Fibroblast of villous mesenchyme (primary cell): ENCODE measurements around the gene CYSRT1. TPM values are rescaled to one million over a fixed set of nuclear protein-coding genes. Genes with fewer than 3 reads are reported as not detected.
"Not testable (repeated sequence)": the region's sequence is repeated elsewhere in the genome, so short reads cannot be mapped to it uniquely, and the experiment has no call there.

ENCODE experiments used
- DNase-seq: peaks from one replicate; pipeline ENCODE4 v3.0.0-alpha.2; 2010; ENCODE audit warnings: low read depth
- H3K4me3 ChIP-seq: 2 replicates; pipeline ENCODE4 v1.5.1; 2011; ENCODE audit warnings: low read depth, mild to moderate bottlenecking, low read length
- CTCF ChIP-seq: IDR thresholded peaks from 2 replicates; pipeline ENCODE4 v1.5.1; 2012; ENCODE audit warnings: low read depth, mild to moderate bottlenecking, low read length; ENCODE audit not compliant: insufficient read depth
- total RNA-seq: library from RNA; depleted of rRNA; stranded (reverse); fragments of >200 nt; gene quantifications from 2 replicates; pipeline ENCODE4 v1.2.3, GENCODE V29; 2012

Gene CYSRT1
- total RNA-seq, 1 donor: under 0.01 TPM

- no peak overlapping the region for H3K4me3 ChIP-seq
- DNase-seq: no peak
- TF ChIP-seq CTCF: no peak
Observed at GRCh38 chr9:137234758-137235423, 9.9 kb downstream of the CYSRT1 start.

- no peak for DNase-seq
- H3K4me3 ChIP-seq: no peak overlapping the region
- TF ChIP-seq CTCF: no peak
Observed at GRCh38 chr9:137235424-137236237, 10.7 kb downstream of the CYSRT1 start.

- H3K4me3 ChIP-seq: no peak overlapping the region
- TF ChIP-seq CTCF: peak; percentile 98
- peak; percentile 72 for DNase-seq
Observed at GRCh38 chr9:137236238-137236935, 11.4 kb downstream of the CYSRT1 start.

- no peak overlapping the region for H3K4me3 ChIP-seq
- no peak for TF ChIP-seq CTCF
- no peak for DNase-seq
Observed at GRCh38 chr9:137236936-137237421, 12.0 kb downstream of the CYSRT1 start.

GRCh38 chr9:137237759-137238726 lies 13.1 kb downstream of the CYSRT1 start:
- DNase-seq: no peak
- TF ChIP-seq CTCF: no peak
- H3K4me3 ChIP-seq: no peak overlapping the region

GRCh38 chr9:137239541-137240200 lies 14.7 kb downstream of the CYSRT1 start:
- H3K4me3 ChIP-seq: peak overlapping the region; percentile 65
- DNase-seq: not testable (repeated sequence)
